ENCODE data around the gene CCR5. TPM values are rescaled to one million over a fixed set of nuclear protein-coding genes. Genes with fewer than 3 reads are reported as not detected.

Gene CCR5
- total RNA-seq, 4 donors from 2014 or later, result 1.1 to 3.7 (median 1.4) TPM; not detected in 1

- 90% methylated on average over 2 of the region's 2 CpGs; no CpG with 5 or more reads in 1 of the 2 donors for WGBS, 2 donors (ENCODE audit: low coverage in 1 of 2)
These were observed 39.9 kb downstream of the CCR5 start for GRCh38 chr3:46410669-46411068.

DNA sequence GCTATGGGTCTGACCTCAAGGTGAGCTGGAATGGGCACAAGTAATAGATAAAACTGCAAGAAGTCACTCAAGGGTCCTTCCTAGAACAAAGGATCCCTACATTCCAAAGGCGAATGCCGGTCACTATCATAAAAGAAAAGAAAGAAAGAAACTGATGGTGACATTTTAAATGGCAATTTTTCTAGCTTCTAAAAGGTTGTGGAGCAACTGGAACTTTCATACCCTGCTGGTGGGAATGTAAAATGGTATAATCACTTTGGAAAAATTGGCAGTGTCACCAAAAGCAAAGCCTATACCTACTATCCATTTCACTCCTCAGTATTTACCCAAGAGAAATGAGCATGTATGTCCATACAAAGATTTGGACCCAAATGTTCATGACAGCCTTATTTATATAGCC is 40.5 kb downstream of the CCR5 start:
- H3K4me3 ChIP-seq, result no peak overlapping the region
- intact Hi-C loops (cut with DNase I; ENCODE audit: low total_unique reads) (no loop called here), in situ Hi-C loops (cut with MboI; ENCODE audit: low pct_ligation_motif_present in 1 of 4, low pct_unique_long_range_greater_than_20kb in 1 of 4, low sequenced_read_pairs in 3 of 4) (no loop called here)
- no peak for TF ChIP-seq POLR2A (IDR thresholded peaks at IDR 0.05)
- no peak for TF ChIP-seq EP300 (IDR thresholded peaks at IDR 0.05; ENCODE audit: low read depth)
- no peak for TF ChIP-seq CTCF (IDR thresholded peaks at IDR 0.05)
- TF ChIP-seq POLR2AphosphoS5 (IDR thresholded peaks at IDR 0.05), result no peak
- peaks cover 0 to 37% (median 12%) of the 10 kb centered on the region in 4 donors for H3K4me1 ChIP-seq
- H3K27me3 ChIP-seq, result no peaks in the 10 kb centered on the region
- no peak for DNase-seq
- H3K27ac ChIP-seq, result no peak overlapping the region
- H3K9me3 ChIP-seq, result no peaks in the 10 kb centered on the region
- H3K36me3 ChIP-seq, result no peaks in the 10 kb centered on the region
- 87 to 100% methylated on average over 2 of the region's 2 CpGs for WGBS, 2 donors (ENCODE audit: low coverage in 1 of 2)

More at GRCh38 chr3:46410669-46411068, 39.9 kb downstream of the CCR5 start:
- no peaks in the 10 kb centered on the region for H3K36me3 ChIP-seq
- H3K27ac ChIP-seq, result no peak overlapping the region
- TF ChIP-seq POLR2A (IDR thresholded peaks at IDR 0.05), result no peak
- TF ChIP-seq POLR2AphosphoS5 (IDR thresholded peaks at IDR 0.05), result no peak
- TF ChIP-seq EP300 (IDR thresholded peaks at IDR 0.05; ENCODE audit: low read depth), result no peak
- TF ChIP-seq CTCF (IDR thresholded peaks at IDR 0.05), result no peak
- no peaks in the 10 kb centered on the region for H3K27me3 ChIP-seq
- H3K4me1 ChIP-seq, result peaks cover 0 to 40% (median 15%) of the 10 kb centered on the region in 4 donors
- intact Hi-C loops (cut with DNase I; ENCODE audit: low total_unique reads), result no loop called here
- in situ Hi-C loops (cut with MboI; ENCODE audit: low pct_ligation_motif_present in 1 of 4, low pct_unique_long_range_greater_than_20kb in 1 of 4, low sequenced_read_pairs in 3 of 4), result no loop called here
- H3K9me3 ChIP-seq, result no peaks in the 10 kb centered on the region
- no peak for DNase-seq
- no peak overlapping the region for H3K4me3 ChIP-seq

DNA sequence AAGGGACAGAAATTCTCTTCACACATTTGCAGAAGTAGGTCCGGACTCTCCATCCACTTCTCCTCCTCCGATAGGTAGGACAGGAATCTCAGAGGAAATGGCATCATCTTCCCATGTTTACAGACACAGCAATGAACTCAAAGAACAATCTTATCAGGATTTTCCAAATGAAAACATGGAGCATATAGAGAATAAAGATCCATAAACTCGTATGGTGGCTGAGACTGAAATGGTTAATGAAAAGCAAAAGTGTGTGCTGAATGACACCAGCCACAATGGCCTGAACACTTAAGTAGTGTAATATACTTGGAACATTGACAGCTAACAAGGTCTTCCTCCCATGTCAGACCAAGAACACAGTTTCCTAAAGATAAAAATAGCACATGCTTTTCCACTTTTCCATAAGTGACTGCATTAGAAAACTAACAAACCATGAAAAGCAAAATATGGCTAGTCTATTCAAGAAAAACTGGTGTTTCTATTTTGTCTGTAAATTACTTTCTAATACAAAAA is 42.1 kb downstream of the CCR5 start:
- intact Hi-C loops (cut with DNase I; ENCODE audit: low total_unique reads), result no loop called here
- 47 to 62% methylated on average over 2 to 3 of the region's 3 CpGs for WGBS, 2 donors (ENCODE audit: low coverage in 1 of 2)

GRCh38 chr3:46413951-46414350 is 43.2 kb downstream of the CCR5 start:
- Histone ChIP-seq H3K36me3 (no peaks in the 10 kb centered on the region), H3K27me3 (no peaks in the 10 kb centered on the region), H3K4me1 (peaks cover 0 to 17% (median 4%) of the 10 kb centered on the region in 4 donors), H3K4me3 (no peak overlapping the region), H3K27ac (no peak overlapping the region), H3K9me3 (no peaks in the 10 kb centered on the region)
- no peak for TF ChIP-seq POLR2A (IDR thresholded peaks at IDR 0.05)
- no peak for TF ChIP-seq EP300 (IDR thresholded peaks at IDR 0.05; ENCODE audit: low read depth)
- TF ChIP-seq POLR2AphosphoS5 (IDR thresholded peaks at IDR 0.05), result no peak
- TF ChIP-seq CTCF (IDR thresholded peaks at IDR 0.05), result no peak
- intact Hi-C loops (cut with DNase I; ENCODE audit: low total_unique reads), result no loop called here
- DNase-seq, result no peak
- 79 to 100% methylated on average over 1 to 5 of the region's 5 CpGs for WGBS, 2 donors (ENCODE audit: low coverage in 1 of 2)
- in situ Hi-C loops (cut with MboI; ENCODE audit: low pct_ligation_motif_present in 1 of 4, low pct_unique_long_range_greater_than_20kb in 1 of 4, low sequenced_read_pairs in 3 of 4), result no loop called here

More for the DNA sequence above, 42.1 kb downstream of the CCR5 start:
- Histone ChIP-seq H3K4me3 (no peak overlapping the region), H3K27me3 (no peaks in the 10 kb centered on the region), H3K4me1 (peaks cover 0 to 27% (median 5%) of the 10 kb centered on the region in 4 donors), H3K36me3 (no peaks in the 10 kb centered on the region), H3K9me3 (no peaks in the 10 kb centered on the region), H3K27ac (no peak overlapping the region)
- TF ChIP-seq EP300 (IDR thresholded peaks at IDR 0.05; ENCODE audit: low read depth) (no peak), POLR2A (IDR thresholded peaks at IDR 0.05) (no peak), CTCF (IDR thresholded peaks at IDR 0.05) (no peak), POLR2AphosphoS5 (IDR thresholded peaks at IDR 0.05) (no peak)
- no peak for DNase-seq
- in situ Hi-C loops (cut with MboI; ENCODE audit: low pct_ligation_motif_present in 1 of 4, low pct_unique_long_range_greater_than_20kb in 1 of 4, low sequenced_read_pairs in 3 of 4), result no loop called here

All from transverse colon (tissue), 4 donors.